GM12878 (cell line): ENCODE data around the gene NCAM1. TPM values are rescaled to one million over a fixed set of nuclear protein-coding genes. Genes with fewer than 3 reads are reported as not detected.

Experiments used
- ATAC-seq: fragments of 200-7000 bp; cut with Tn5 transposase; 3 replicates; pipeline ENCODE4 v1.9.1; 2020; ENCODE audit warnings: mild to moderate bottlenecking, moderate library complexity
- BruUV-seq: library from RNA; stranded (reverse); fragments of 400-500 nt; replicated peaks from 2 replicates; lab custom pipeline; 2021; lab: Mats Ljungman, UMichigan
- CTCF ChIA-PET: fragments of 300-600 bp; sonication (Branson Sonifier 250); formaldehyde crosslinking; extraction: SDS; loops from one replicate; lab custom pipeline; 2021; ENCODE audit warnings: inconsistent platforms; lab: Yijun Ruan, JAX
- POLR2A ChIA-PET: fragments of 350-600 bp; formaldehyde crosslinking; extraction: SDS; loops from one replicate; lab custom pipeline; 2021; ENCODE audit warnings: inconsistent platforms; lab: Charles Lee
- RAD21 ChIA-PET: fragments of 300-600 bp; sonication (Branson Sonifier 250); formaldehyde crosslinking; loops from one replicate; lab custom pipeline; 2023; ENCODE audit warnings: antibody characterized with exemption; ENCODE audit not compliant: unreplicated experiment; lab: Charles Lee
- SMC1A ChIA-PET: fragments of 300-600 bp; sonication (Branson Sonifier 250); formaldehyde crosslinking; loops from one replicate; lab custom pipeline; 2023; ENCODE audit not compliant: unreplicated experiment, uncharacterized antibody; lab: Charles Lee
- DNase-seq: peaks from one replicate; pipeline ENCODE4 v3.0.0-alpha.2; 2011; ENCODE audit warnings: low read depth, low spot score
- FAIRE-seq: peaks from 3 replicates; lab custom pipeline; 2011; peaks lifted over from hg19 to GRCh38; lab: Jason Lieb, UNC
- H2AFZ ChIP-seq: 2 replicates; pipeline ENCODE4 v1.6.0; 2011; ENCODE audit warnings: low read depth, low read length, control low read depth; ENCODE audit not compliant: control insufficient read depth
- H3K27ac ChIP-seq: 2 replicates; pipeline ENCODE4 v1.5.1; 2011; ENCODE audit warnings: control low read depth; ENCODE audit not compliant: control insufficient read depth, insufficient read depth
- H3K27me3 ChIP-seq, 2 experiments: replicated peaks in 1 of 2; 2 replicates each; pipeline versions ENCODE4 v1.6.0 to v1.6.1; 2011; ENCODE audit warnings: low read length in 1 of 2; ENCODE audit not compliant: control insufficient read depth in 2 of 2, insufficient read depth in 2 of 2
- H3K36me3 ChIP-seq, 2 experiments: 2 replicates each; pipeline ENCODE4 v1.5.1; 2011; ENCODE audit warnings: low read length in 1 of 2; ENCODE audit not compliant: control insufficient read depth in 2 of 2, insufficient read depth in 2 of 2
- H3K4me1 ChIP-seq: 2 replicates; pipeline ENCODE4 v1.6.1; 2011; ENCODE audit warnings: mild to moderate bottlenecking, low read length, moderate library complexity, mixed read lengths; ENCODE audit not compliant: control insufficient read depth, insufficient read depth
- H3K4me2 ChIP-seq: 2 replicates; pipeline ENCODE4 v1.6.0; 2011; ENCODE audit warnings: control low read depth; ENCODE audit not compliant: control insufficient read depth, insufficient read depth
- H3K4me3 ChIP-seq: fragments of 200-600 bp; sonication (generic); 2 replicates; pipeline ENCODE4 v1.5.1; 2016
- H3K79me2 ChIP-seq: 2 replicates; pipeline ENCODE4 v1.6.0; 2011; ENCODE audit warnings: low read length; ENCODE audit not compliant: control insufficient read depth, insufficient read depth
- H3K9ac ChIP-seq: 2 replicates; pipeline ENCODE4 v1.8.0; 2011; ENCODE audit warnings: low read length, control low read depth, mixed read lengths; ENCODE audit not compliant: control insufficient read depth, insufficient read depth
- H3K9me3 ChIP-seq: replicated peaks from 3 replicates; pipeline ENCODE4 v1.5.1; 2011; ENCODE audit warnings: mild to moderate bottlenecking, low read length; ENCODE audit not compliant: control insufficient read depth, insufficient read depth
- H4K20me1 ChIP-seq: 2 replicates; pipeline ENCODE4 v1.6.0; 2011; ENCODE audit not compliant: control insufficient read depth, insufficient read depth
- BCL11A ChIP-seq: IDR thresholded peaks from 2 replicates; pipeline ENCODE4 v1.6.1; 2011; ENCODE audit warnings: low read depth, low read length
- CHD4 ChIP-seq: fragments of 200-600 bp; sonication (generic); IDR thresholded peaks from 2 replicates; pipeline ENCODE4 v1.6.1; 2016; ENCODE audit warnings: mild to moderate bottlenecking
- CREM ChIP-seq: IDR thresholded peaks from 2 replicates; pipeline ENCODE4 v1.6.1; 2014; ENCODE audit warnings: antibody characterized with exemption, low read depth
- CUX1 ChIP-seq: IDR thresholded peaks from 2 replicates; pipeline ENCODE4 v1.6.1; 2012; ENCODE audit warnings: improper control_type of control experiment, low read depth, low read length; ENCODE audit not compliant: insufficient replicate concordance
- HDAC2 ChIP-seq: fragments of 200-600 bp; sonication (generic); IDR thresholded peaks from 2 replicates; pipeline ENCODE4 v1.6.1; 2017
- LARP7 ChIP-seq: fragments of 450-650 bp; IDR thresholded peaks from 2 replicates; pipeline ENCODE4 v1.6.1; 2017; ENCODE audit warnings: mild to moderate bottlenecking
- PAX8 ChIP-seq: fragments of 450-650 bp; IDR thresholded peaks from 2 replicates; pipeline ENCODE4 v1.6.1; 2017; ENCODE audit warnings: mild to moderate bottlenecking, moderate library complexity
- RELA ChIP-seq: fragments of 450-650 bp; IDR thresholded peaks from 2 replicates; pipeline ENCODE4 v1.8.0; 2014; ENCODE audit warnings: borderline replicate concordance; ENCODE audit not compliant: partially characterized antibody
- SMAD5 ChIP-seq: IDR thresholded peaks from 2 replicates; pipeline ENCODE4 v1.6.1; 2016; ENCODE audit warnings: antibody characterized with exemption, low read depth
- ZNF274 ChIP-seq: IDR thresholded peaks from one replicate; pipeline ENCODE4 v1.8.0; 2011; ENCODE audit not compliant: insufficient read length, insufficient read depth
- ZNF622 ChIP-seq: fragments of 450-650 bp; IDR thresholded peaks from 2 replicates; pipeline ENCODE4 v1.6.1; 2017; ENCODE audit warnings: mild to moderate bottlenecking, inconsistent platforms
- WGBS: methylation state at CpG from one replicate; pipeline ENCODE4 v1.1.6; 2016; ENCODE audit warnings: low lambda C conversion rate; ENCODE audit not compliant: insufficient replicate concordance, insufficient coverage; ENCODE audit errors: missing lambda C conversion rate; 5-methylcytosine and 5-hydroxymethylcytosine counted together
- in situ Hi-C: fragments of 300-500 bp; cut with MboI; formaldehyde crosslinking; loops from 9 replicates; pipeline ENCODE4 v1.14.3; 2018; ENCODE audit warnings: mixed read lengths
- intact Hi-C: fragments of 100-400 bp; cut with micrococcal nuclease; formaldehyde crosslinking; loops from one replicate; pipeline ENCODE4 v1.14.2; 2022; ENCODE audit not compliant: unreplicated experiment
- polyA plus RNA-seq, 11 experiments: library from polyadenylated mRNA; depleted of rRNA in 4 of 11; unstranded in 6 of 11; stranded (reverse) in 5 of 11; fragments of >200 nt; fragmentation: Nextera tagmentation in 4 of 11; fragmentation: Illumina TruSeq in 1 of 11; extraction: Ambion mirVana in 4 of 11; extraction: Trizol in 1 of 11; gene quantifications; 1 replicate in 1 of 11; 2 replicates in 10 of 11; pipeline versions ENCODE4 v1.2.1 to v1.2.3, GENCODE V29; 2011 to 2016; ENCODE audit warnings: inconsistent platforms in 2 of 11, missing spikeins in 2 of 11, low read depth in 1 of 11
- total RNA-seq, 4 experiments: library from RNA; depleted of rRNA in 3 of 4; stranded (reverse); fragments of >200 nt in 3 of 4; fragmentation: Illumina TruSeq in 1 of 4; extraction: Trizol in 1 of 4; gene quantifications; 2 replicates each; pipeline versions ENCODE4 v1.2.1 to v1.2.3, GENCODE V29; 2013 to 2021

NCAM1 gene
- total and polyA plus RNA-seq, 10 of the 15 experiments (the other 5 are each of a cell fraction or from before 2014, with no cell fraction given) = 0.10 to 0.23 (median 0.11) TPM; not detected in 7

GRCh38 chr11:113202431-113202830 lies 241.2 kb downstream of the NCAM1 start:
- Histone ChIP-seq H3K79me2 (no peaks in the 10 kb centered on the region), H3K9ac (no peak overlapping the region), H4K20me1 (no peaks in the 10 kb centered on the region), H3K27ac (no peak overlapping the region), H3K4me3 (no peak overlapping the region), H3K36me3 (no peaks in the 10 kb centered on the region), H3K27me3 (peaks cover 2 to 8% of the 10 kb centered on the region in 2 experiments; a peak in 3 of 4 replicates), H2AFZ (no peak overlapping the region), H3K9me3 (no peaks in the 10 kb centered on the region), H3K4me1 (no peaks in the 10 kb centered on the region), H3K4me2 (no peak overlapping the region)
- BruUV-seq = no TSS peak
- RAD21 ChIA-PET = no interaction called here
- CTCF ChIA-PET = no interaction called here
- WGBS = 23% methylated on average over 1 of the region's 1 CpG
- ATAC-seq = no peak
- intact Hi-C loops = no loop called here
- in situ Hi-C loops = no loop called here
- FAIRE-seq = no peak
- TF ChIP-seq CREM (no peak), ZNF622 (no peak), ZNF274 (no peak), LARP7 (no peak), PAX8 (no peak), CHD4 (no peak), HDAC2 (no peak), CUX1 (no peak), RELA (no peak), BCL11A (no peak), SMAD5 (no peak)
- POLR2A ChIA-PET = no interaction called here
- DNase-seq = no peak
- SMC1A ChIA-PET = interaction anchor here (1.5 kb wide), 1 partner anchor 15 kb away, joined by 3 read pairs; no protein-coding TSS in a partner anchor
